Adipose tissue (tissue), 3 donors: ENCODE data around the gene LIPI. TPM values are rescaled to one million over a fixed set of nuclear protein-coding genes. Genes with fewer than 3 reads are reported as not detected.
"Not testable (repeated sequence)": the region's sequence is repeated elsewhere in the genome, so short reads cannot be mapped to it uniquely, and the experiment has no call there.

Experiments
- H3K27ac ChIP-seq: one replicate; pipeline ENCODE4 v1.5.1; 2013; ENCODE audit warnings: low read depth, low read length
- WGBS, 3 donors: extraction: QIAGEN DNeasy Blood & Tissue Kit; methylation state at CpG; one replicate each; pipeline ENCODE4 v1.1.7; 2013; 5-methylcytosine and 5-hydroxymethylcytosine counted together
- polyA plus RNA-seq, 3 donors: library from polyadenylated mRNA; stranded (reverse); fragments of 200-250 nt; gene quantifications; one replicate each; pipeline ENCODE4 v1.2.3, GENCODE V29; 2013
- donor health status: healthy with polysubstance abuse.
- donor health status: Bipolar disorder and iron deficiency.
- donor health status: healthy.

Gene LIPI
- polyA plus RNA-seq, 3 donors, result not detected

- 79 to 90% (median 83%) methylated on average over 5 of the region's 5 CpGs for WGBS, 3 donors
- no peak overlapping the region for H3K27ac ChIP-seq
These were observed 89.0 kb downstream of the LIPI start for GRCh38 chr21:14121719-14122118.

- no peak overlapping the region for H3K27ac ChIP-seq
- WGBS, 3 donors, result 32 to 42% (median 35%) methylated on average over 4 of the region's 4 CpGs
These were observed 90.5 kb downstream of the LIPI start for GRCh38 chr21:14120091-14120734.

DNA sequence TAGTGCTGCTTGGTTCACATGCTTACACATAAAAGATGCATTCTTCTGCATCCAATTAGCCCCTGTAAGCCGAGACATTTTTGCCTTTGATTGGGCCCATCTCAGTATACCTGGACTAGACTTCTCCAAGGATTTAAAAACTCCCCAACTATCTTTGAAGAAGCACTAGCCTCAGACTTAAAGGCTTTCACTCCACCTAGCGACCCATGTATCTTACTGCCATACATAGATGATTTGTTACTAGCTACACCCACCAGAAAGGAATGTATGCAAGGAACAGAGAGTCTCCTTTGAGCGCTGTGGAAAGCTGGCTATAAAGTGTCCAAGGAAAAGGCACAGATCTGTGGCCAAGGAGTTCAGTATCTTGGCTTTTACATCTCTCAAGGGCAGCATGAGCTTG, 91.7 kb downstream of the LIPI start:
- 86 to 89% (median 89%) methylated on average over 3 of the region's 3 CpGs for WGBS, 3 donors
- H3K27ac ChIP-seq, result no peak overlapping the region

DNA sequence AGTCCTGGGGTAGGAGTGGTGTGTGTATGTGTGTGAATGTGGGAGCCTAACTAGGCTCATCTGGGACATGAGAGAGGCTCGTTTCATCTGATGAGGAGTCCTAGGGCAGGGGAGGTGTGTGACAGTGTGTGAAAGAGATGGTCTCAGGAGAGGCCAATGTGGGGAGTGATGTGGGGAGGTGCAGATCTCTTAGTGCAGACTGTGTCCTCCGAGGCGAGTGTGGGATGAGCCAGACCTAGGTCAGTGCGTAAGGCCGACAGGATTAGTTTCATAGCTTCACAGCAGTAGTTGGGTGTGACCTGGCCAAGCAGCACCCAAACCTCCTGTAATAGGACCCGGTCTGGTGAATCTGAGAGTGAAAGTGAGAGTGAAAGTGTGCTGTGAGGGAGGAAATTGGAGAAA, 94.7 kb downstream of the LIPI start:
- 90 to 93% (median 92%) methylated on average over 6 of the region's 6 CpGs for WGBS, 3 donors
- H3K27ac ChIP-seq, result no peak overlapping the region

DNA sequence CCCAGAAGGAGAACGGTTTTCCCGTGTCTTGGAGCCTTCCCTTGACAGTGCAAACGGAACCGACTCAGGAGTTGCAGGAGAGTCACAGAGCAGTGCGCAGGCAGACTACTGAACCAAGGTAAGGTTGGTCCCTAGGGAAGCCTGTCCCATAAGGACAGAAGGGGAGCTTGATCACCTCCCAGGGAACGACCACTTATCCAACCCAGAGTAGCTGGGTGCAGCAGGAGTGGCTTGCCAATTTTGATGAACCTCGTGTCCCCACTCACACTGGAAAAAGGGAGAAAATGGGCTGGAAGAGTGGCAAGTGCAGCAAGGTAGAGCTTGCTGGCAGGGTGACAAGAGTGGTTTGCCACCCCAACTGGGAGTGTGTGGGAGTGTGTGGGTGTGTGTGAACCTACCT, 95.1 kb downstream of the LIPI start:
- H3K27ac ChIP-seq, result no peak overlapping the region
- 91 to 93% (median 92%) methylated on average over 7 of the region's 7 CpGs for WGBS, 3 donors

DNA sequence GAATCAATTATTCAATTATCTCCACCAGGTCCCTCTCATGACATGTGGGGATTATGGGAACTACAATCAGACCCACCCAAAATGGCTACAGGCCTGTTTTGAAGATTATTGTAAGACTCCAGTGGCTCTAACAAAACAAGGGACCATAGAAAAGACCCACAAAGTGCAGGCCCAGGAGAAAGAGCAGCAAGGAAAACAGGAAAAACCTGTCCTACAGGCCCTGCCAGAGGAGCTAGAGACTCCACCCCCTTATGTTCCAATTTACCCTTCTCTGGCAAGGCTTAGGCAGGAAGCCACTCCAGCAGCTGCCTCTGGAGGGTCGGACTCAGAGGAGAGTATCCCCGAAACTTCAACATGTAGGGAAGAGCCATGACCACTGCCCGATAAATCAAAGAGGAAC, 96.5 kb downstream of the LIPI start:
- WGBS, 3 donors, result 86 to 94% (median 89%) methylated on average over 3 of the region's 3 CpGs

DNA sequence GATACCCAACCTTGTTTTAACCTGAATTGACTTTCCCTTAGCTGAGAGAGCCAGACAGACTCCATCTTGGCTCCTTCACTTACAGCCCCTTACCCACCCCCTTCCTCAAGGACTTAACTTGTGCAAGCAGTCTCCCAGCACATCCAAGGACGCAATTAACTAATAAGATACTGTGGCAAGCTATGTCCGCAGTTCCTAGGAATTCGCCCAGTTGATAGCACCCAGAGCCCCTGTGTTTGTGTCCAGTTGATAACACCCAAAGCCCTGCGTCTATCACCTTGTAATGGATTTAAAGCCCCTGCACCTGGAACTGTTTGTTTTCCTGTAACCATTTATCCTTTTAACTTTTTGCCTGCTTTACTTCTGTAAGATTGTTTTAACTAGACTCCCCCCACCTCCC, 106.2 kb downstream of the LIPI start:
- WGBS, 3 donors, result 52 to 90% (median 77%) methylated on average over 4 of the region's 4 CpGs

More for the DNA sequence above, 96.5 kb downstream of the LIPI start:
- no peak overlapping the region for H3K27ac ChIP-seq

GRCh38 chr21:14099570-14099969, 111.2 kb downstream of the LIPI start:
- no peak overlapping the region for H3K27ac ChIP-seq
- 26 to 49% (median 33%) methylated on average over 2 of the region's 2 CpGs for WGBS, 3 donors

More for the DNA sequence above, 106.2 kb downstream of the LIPI start:
- not testable (repeated sequence) for H3K27ac ChIP-seq

DNA sequence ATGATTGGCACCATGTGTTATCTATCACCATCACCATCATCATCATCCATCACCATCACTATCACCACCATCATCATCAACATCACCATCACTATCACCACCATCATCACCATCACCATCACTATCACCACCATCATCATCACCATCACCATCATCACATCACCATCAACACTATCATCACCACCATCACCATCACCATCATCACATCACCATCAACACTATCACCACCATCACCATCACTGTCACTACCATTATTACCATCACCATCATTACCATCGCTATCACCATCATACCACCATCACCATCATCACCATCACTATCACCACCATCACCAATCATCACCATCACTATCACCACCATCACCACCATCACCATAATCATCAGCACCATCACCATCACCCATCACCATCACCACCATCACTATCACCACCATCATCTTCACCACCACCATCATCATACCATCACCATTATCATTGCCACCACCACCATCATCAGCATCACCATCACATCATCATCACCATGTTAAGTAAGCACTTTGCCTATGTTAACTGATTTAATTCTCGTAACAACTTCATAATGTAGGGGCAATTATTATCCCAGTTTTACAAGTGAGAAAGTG, 112.8 kb downstream of the LIPI start:
- 87 to 98% (median 94%) methylated on average over 2 of the region's 2 CpGs for WGBS, 3 donors
- H3K27ac ChIP-seq, result no peak overlapping the region

DNA sequence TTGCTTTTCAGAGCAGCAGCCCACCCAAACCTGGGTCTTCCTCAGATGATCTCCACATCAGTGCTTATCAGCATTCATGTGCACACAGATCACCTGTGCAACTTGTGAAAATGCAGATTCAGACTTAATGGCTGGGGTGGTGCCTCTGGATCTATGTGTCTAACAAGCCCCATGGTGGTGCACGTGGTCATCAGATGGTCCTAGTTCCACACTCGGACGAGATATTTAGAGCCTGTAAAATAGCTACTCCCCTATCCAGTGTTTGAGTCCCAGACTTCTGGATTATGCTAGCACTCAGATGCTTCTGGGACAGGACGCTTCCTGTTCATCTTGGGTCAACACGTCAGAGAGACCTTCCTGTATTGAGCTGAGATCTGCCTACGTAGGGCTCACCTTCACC, 114.2 kb downstream of the LIPI start:
- H3K27ac ChIP-seq, result no peak overlapping the region
- WGBS, 3 donors, result 85 to 98% (median 90%) methylated on average over 6 of the region's 6 CpGs

GRCh38 chr21:14096172-14096571, 114.6 kb downstream of the LIPI start:
- no peak overlapping the region for H3K27ac ChIP-seq
- WGBS, 3 donors, result 72 to 84% (median 77%) methylated on average over 4 of the region's 4 CpGs

GRCh38 chr21:14095056-14095455, 115.7 kb downstream of the LIPI start:
- 72 to 91% (median 82%) methylated on average over 2 of the region's 2 CpGs for WGBS, 3 donors
- no peak overlapping the region for H3K27ac ChIP-seq

- whole genome bisulfite sequencing, 3 donors, result 82 to 85% (median 83%) methylated on average over 20 to 22 of the region's 22 CpGs
- H3K27ac ChIP-seq, result no peak overlapping the region
These were observed 117.8 kb downstream of the LIPI start for GRCh38 chr21:14092834-14093560.

DNA sequence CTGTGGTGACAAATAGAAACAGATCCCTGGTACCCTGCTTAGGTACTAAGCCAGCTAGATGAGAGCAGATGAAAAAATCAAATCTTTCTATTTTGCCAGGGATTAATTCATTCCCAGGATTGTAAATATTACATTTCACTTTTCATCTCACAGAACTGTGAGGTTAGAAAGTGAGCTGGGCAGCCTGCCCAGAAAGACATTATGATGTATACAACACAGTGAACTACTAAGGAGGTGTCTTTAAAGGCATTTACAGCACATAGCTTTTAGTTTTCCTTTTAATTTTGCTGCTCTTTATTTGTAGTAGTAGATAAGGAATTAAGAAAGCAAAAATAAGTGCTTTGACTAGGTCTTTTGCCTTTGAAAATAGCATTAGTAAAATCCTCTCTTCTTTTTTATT, 120.6 kb downstream of the LIPI start:
- H3K27ac ChIP-seq, result not testable (repeated sequence)

DNA sequence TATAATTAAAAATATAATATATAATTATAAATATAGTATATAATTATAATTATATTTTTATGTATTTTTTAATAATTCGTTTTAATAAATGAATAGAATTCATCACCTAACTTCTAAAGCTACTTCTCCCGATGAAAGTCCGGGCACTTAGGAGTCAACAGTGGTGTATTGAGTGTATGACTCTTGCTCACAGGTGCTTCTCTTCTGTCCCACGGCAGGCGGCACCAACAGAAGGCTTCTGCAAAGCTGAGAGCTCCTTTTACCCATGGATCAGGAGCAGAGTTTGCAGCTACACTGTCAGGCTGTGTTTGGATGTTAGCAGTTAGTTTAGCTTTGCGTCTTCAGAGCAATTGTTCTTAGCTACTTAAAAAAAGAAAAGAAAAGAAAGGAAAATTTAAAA, 122.4 kb downstream of the LIPI start:
- 82 to 94% (median 91%) methylated on average over 6 of the region's 6 CpGs for WGBS, 3 donors

DNA sequence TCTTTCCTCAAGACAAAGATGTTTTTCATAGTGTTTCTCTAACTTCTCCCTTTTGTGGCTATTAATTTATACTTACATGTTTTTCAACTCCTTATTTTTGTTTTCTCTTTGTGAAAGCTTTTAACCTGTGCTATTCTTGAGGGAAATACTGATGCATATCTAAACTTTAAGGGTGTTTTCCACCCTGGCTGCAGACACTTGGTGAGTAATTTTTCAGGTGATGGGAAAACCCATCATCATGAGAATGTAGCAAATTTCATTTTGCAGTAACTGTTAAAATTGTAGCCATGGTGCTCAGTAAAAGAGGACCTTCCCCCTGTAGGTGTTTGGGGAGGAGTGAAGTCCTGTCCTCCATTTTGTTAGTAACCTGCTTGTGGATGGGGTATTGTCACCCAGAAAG, 124.2 kb downstream of the LIPI start:
- no peak overlapping the region for H3K27ac ChIP-seq

More for the DNA sequence above, 122.4 kb downstream of the LIPI start:
- H3K27ac ChIP-seq, result no peak overlapping the region

DNA sequence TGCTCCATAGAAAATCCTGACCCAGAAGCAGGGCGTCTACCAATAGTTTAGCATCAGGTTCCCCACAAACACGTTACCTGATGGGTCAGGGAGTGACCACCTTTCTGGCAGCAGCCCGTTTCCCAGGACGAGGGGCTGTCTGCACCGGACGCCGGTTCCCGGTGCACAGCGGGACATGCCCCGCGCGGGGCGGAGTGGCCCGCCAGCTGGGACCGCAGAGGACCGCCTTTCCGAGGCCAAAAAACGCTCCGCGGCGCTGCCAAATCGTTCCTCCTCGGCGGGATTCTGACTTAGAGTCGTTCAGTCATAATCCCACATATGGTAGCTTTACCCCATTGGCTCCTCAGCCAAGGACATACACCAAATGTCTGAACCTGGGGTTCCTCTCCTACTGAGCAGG, 126.1 kb downstream of the LIPI start:
- WGBS, 3 donors, result 92 to 99% (median 97%) methylated on average over 25 of the region's 25 CpGs
- no peak overlapping the region for H3K27ac ChIP-seq

- 94 to 98% (median 97%) methylated on average over 34 to 35 of the region's 35 CpGs for WGBS, 3 donors
- no peak overlapping the region for H3K27ac ChIP-seq
These were observed 126.7 kb downstream of the LIPI start for GRCh38 chr21:14084068-14084501.

DNA sequence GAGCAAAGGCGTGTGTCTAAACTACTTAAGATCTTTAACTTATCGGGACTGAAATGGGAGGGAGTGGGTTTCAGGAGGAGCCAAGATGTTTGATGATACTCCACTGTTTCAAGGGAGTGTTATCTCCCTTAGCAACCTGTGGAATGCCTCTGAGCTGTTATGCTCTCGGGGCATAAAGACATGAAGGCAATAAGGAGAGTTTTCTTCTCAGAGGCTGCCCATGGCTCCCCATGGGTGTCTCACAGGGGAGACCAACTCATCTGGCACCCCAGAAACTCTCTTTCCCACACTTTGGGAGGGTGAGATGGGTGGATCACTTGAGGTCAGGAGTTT, 130.0 kb downstream of the LIPI start:
- WGBS, 3 donors, result 83 to 95% (median 91%) methylated on average over 3 of the region's 3 CpGs
- H3K27ac ChIP-seq, result no peak overlapping the region
